ENCODE results near the gene LGALS3BP.

GRCh38 chr17:78966123-78966813 lies 13.5 kb downstream of the LGALS3BP start:
- TF ChIP-seq POLR2A (IDR thresholded peaks at IDR 0.05; ENCODE audit: low read depth, low read length) (no peak), POLR2AphosphoS5 (IDR thresholded peaks at IDR 0.05; ENCODE audit: low read depth, low read length) (no peak), TAF1 (IDR thresholded peaks at IDR 0.05; ENCODE audit: borderline replicate concordance, low read depth, low read length) (no peak)
